K562 (cell line): ENCODE measurements around the gene FAM83D. TPM values are rescaled to one million over a fixed set of nuclear protein-coding genes. Genes with fewer than 3 reads are reported as not detected.

ENCODE experiments used
- AFF1 ChIP-seq, 2 experiments: fragments of 450-650 bp; IDR thresholded peaks; 2 replicates each; pipeline ENCODE4 v1.6.1; 2018; ENCODE audit warnings: mild to moderate bottlenecking in 2 of 2, low read depth in 1 of 2; ENCODE audit not compliant: partially characterized antibody in 2 of 2
- ATF1 ChIP-seq, 2 experiments: fragments of 450-650 bp in 1 of 2; IDR thresholded peaks; 2 replicates each; pipeline ENCODE4 v1.6.1; 2016; ENCODE audit warnings: missing compliant biosample characterization in 1 of 2, missing genetic modification characterization in 1 of 2
- CCAR2 ChIP-seq: fragments of 200-400 bp; formaldehyde crosslinking; IDR thresholded peaks from 2 replicates; pipeline ENCODE4 v1.6.1; 2017; ENCODE audit warnings: mild to moderate bottlenecking, low read depth, low read length
- CHD1 ChIP-seq: fragments of 200-600 bp; sonication (generic); IDR thresholded peaks from one replicate; pipeline ENCODE4 v1.6.1; 2012; ENCODE audit warnings: mild to moderate bottlenecking, moderate library complexity, low read length, inconsistent platforms
- CHD2 ChIP-seq: IDR thresholded peaks from 2 replicates; pipeline ENCODE4 v1.6.1; 2011; ENCODE audit warnings: low read depth, low read length
- ELF1 ChIP-seq: fragments of 200-800 bp; sonication (Bioruptor generic); IDR thresholded peaks from 2 replicates; pipeline ENCODE4 v1.6.1; 2016; ENCODE audit warnings: missing genetic modification characterization, missing compliant biosample characterization
- ETV5 ChIP-seq: sonication (generic); formaldehyde crosslinking; IDR thresholded peaks from 2 replicates; pipeline ENCODE4 v1.4.0; 2020; ENCODE audit warnings: low read depth, mild to moderate bottlenecking, missing genetic modification reagents
- MBD2 ChIP-seq: sonication (generic); IDR thresholded peaks from 2 replicates; pipeline ENCODE4 v1.6.1; 2016; ENCODE audit warnings: low read depth, borderline replicate concordance
- RBM39 ChIP-seq: fragments of 200-400 bp; formaldehyde crosslinking; optimal IDR thresholded peaks from 2 replicates; pipeline ENCODE3; 2018; ENCODE audit warnings: low read depth, low read length
- RFX5 ChIP-seq: IDR thresholded peaks from 2 replicates; pipeline ENCODE4 v1.6.1; 2011; ENCODE audit warnings: low read depth, mild to moderate bottlenecking, improper control_type of control experiment, low read length
- SOX6 ChIP-seq: fragments of 450-650 bp; IDR thresholded peaks from 2 replicates; pipeline ENCODE4 v1.6.1; 2014; ENCODE audit warnings: mild to moderate bottlenecking
- SRSF1 ChIP-seq: fragments of 200-400 bp; formaldehyde crosslinking; IDR thresholded peaks from 2 replicates; pipeline ENCODE4 v1.6.1; 2017; ENCODE audit warnings: mild to moderate bottlenecking, low read depth, low read length, moderate library complexity
- TAF9B ChIP-seq: fragments of 450-650 bp; IDR thresholded peaks from 2 replicates; pipeline ENCODE4 v1.6.1; 2018; ENCODE audit warnings: mild to moderate bottlenecking; ENCODE audit not compliant: partially characterized antibody
- polyA plus RNA-seq, 8 experiments: library from polyadenylated mRNA; depleted of rRNA in 4 of 8; stranded (reverse) in 5 of 8; unstranded in 3 of 8; fragments of >200 nt; fragmentation: Nextera tagmentation in 2 of 8; fragmentation: Illumina TruSeq in 1 of 8; extraction: Ambion mirVana in 2 of 8; extraction: Trizol in 1 of 8; gene quantifications; 2 replicates each; pipeline versions ENCODE4 v1.2.1 to v1.2.3, GENCODE V29; 2011 to 2014; ENCODE audit warnings: inconsistent platforms in 1 of 8, missing spikeins in 1 of 8
- total RNA-seq, 7 experiments: library from RNA; depleted of rRNA in 6 of 7; stranded (reverse); fragments of >200 nt in 6 of 7; fragmentation: Illumina TruSeq in 2 of 7; extraction: Trizol in 2 of 7; gene quantifications; 2 replicates each; pipeline versions ENCODE4 v1.2.1 to v1.2.3, GENCODE V29; 2011 to 2021; ENCODE audit warnings: low replicate concordance in 1 of 7

The FAM83D gene
- total and polyA plus RNA-seq, 9 of the 15 experiments (the other 6 are each of a cell fraction or from before 2014, with no cell fraction given): 8.2 to 66.1 (median 43.5) TPM

DNA sequence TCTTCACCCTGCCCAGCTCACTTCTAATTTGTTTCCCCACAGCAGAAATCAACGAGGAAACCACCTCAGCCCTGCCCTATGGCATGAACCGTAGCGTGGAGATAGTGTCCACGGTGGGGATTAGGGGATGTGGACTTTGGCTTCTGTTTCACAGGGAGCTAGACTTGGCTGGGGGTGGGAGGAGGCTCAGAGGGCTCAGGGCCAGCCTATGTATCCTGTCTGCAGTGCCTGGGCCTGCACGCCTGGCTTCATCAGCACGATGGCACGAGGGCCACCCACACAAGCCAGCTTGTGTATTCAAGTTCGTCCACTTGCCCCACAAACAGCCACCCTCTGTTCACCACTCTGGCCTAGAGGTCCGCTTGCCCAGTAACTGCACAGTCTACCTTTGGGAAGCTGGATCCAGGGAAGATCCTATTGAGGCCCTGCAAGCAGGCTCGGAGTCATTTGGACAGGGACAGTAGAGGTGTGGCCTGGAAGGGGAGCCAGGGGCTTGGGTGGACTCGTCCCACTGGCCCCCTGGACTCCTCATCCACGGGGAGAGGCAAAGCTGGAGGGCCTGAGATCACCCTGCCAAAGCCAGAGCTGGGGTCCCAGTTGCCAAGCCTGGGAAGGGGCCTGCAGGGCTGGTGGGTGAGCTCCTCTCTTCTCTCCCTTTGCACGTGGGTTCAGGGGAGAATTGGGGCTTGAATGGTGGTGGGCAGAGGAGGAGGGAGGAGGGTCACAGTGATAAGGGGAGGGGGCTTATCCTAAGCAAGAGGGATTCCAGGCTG, 38.0 kb upstream of the FAM83D start (continued):
- TF ChIP-seq ATF1 (CRISPR knock-in tag; IDR thresholded peaks at IDR 0.05) (no peak), ATF1 (tag; IDR thresholded peaks at IDR 0.05) (no peak), CHD1 (no peak), SRSF1 (no peak), CCAR2 (no peak), RFX5 (no peak), TAF9B (no peak), ETV5 (CRISPR knock-in tag) (no peak), RBM39 (no peak), SOX6 (no peak), CHD2 (no peak), AFF1 (IDR thresholded peaks at IDR 0.05; ENCODE audit: low read depth in 1 of 2, partially characterized antibody in 2 of 2) (no peak), ELF1 (tag) (no peak), MBD2 (no peak)
